HepG2 (cell line): Measurements from ENCODE around the gene PDGFRB. TPM values are rescaled to one million over a fixed set of nuclear protein-coding genes. Genes with fewer than 3 reads are reported as not detected.
A peak's percentile ranks its signal among the peaks of the same experiment; 100 is the strongest.

ENCODE experiments used
- ATAC-seq: fragments of 200-7000 bp; cut with Tn5 transposase; 3 replicates; pipeline ENCODE4 v1.9.1; 2020; ENCODE audit warnings: mild to moderate bottlenecking, moderate library complexity
- BruUV-seq: library from RNA; stranded (reverse); fragments of 400-500 nt; replicated peaks from 2 replicates; lab custom pipeline; 2021; lab: Mats Ljungman, UMichigan
- CTCF ChIA-PET: fragments of 300-600 bp; formaldehyde crosslinking; extraction: SDS; loops from one replicate; lab custom pipeline; 2021; ENCODE audit warnings: low total read pairs, inconsistent platforms, low intra/inter-chr PET ratio; lab: Yijun Ruan, JAX
- POLR2A ChIA-PET: fragments of 350-600 bp; sonication (Branson Sonifier 250); formaldehyde crosslinking; loops from one replicate; lab custom pipeline; 2020; ENCODE audit warnings: antibody characterized with exemption, inconsistent platforms; lab: Yijun Ruan, JAX
- DNase-seq: peaks from one replicate; pipeline ENCODE4 v3.0.0-alpha.2; 2015; ENCODE audit warnings: low spot score
- FAIRE-seq: peaks from 3 replicates; lab custom pipeline; 2011; peaks lifted over from hg19 to GRCh38; lab: Jason Lieb, UNC
- H2AFZ ChIP-seq: one replicate; pipeline ENCODE4 v1.6.1; 2011; ENCODE audit warnings: low read length, inconsistent platforms
- H3K27ac ChIP-seq: fragments of 300-600 bp; 3 replicates; pipeline ENCODE4 v1.8.0; 2011; ENCODE audit warnings: mixed run types, mild to moderate bottlenecking, mixed read lengths, low read length, inconsistent platforms; ENCODE audit not compliant: insufficient read depth; ENCODE audit errors: extremely low read length
- H3K27me3 ChIP-seq, 2 experiments: fragments of 200-600 bp in 1 of 2; 2 replicates in 1 of 2; 3 replicates in 1 of 2; pipeline versions ENCODE4 v1.6.0 to v1.8.0; 2011; ENCODE audit warnings: low read length in 2 of 2, mild to moderate bottlenecking in 2 of 2, moderate library complexity in 2 of 2, inconsistent platforms in 1 of 2; ENCODE audit not compliant: insufficient read depth in 2 of 2, control insufficient read depth in 1 of 2
- H3K36me3 ChIP-seq, 2 experiments: fragments of 200-600 bp in 1 of 2; replicated peaks in 1 of 2; 2 replicates in 1 of 2; 3 replicates in 1 of 2; pipeline versions ENCODE4 v1.5.1 to v1.8.0; 2011; ENCODE audit warnings: low read length in 2 of 2, inconsistent platforms in 1 of 2; ENCODE audit not compliant: insufficient read depth in 2 of 2, control insufficient read depth in 1 of 2
- H3K4me1 ChIP-seq: 2 replicates; pipeline ENCODE4 v1.5.1; 2012; ENCODE audit warnings: low read length, inconsistent platforms; ENCODE audit not compliant: insufficient read depth
- H3K4me2 ChIP-seq: 2 replicates; pipeline ENCODE4 v1.6.0; 2011; ENCODE audit warnings: low read depth, low read length, inconsistent platforms
- H3K4me3 ChIP-seq, 3 experiments: fragments of 200-600 bp in 1 of 3; sonication (generic), shearing (Covaris generic) in 1 of 3; replicated peaks in 1 of 3; 2 replicates each; pipeline ENCODE4 v1.5.1; 2011 to 2016; ENCODE audit warnings: low read length in 3 of 3, inconsistent platforms in 2 of 3, low read depth in 2 of 3, mild to moderate bottlenecking in 2 of 3, control low read depth in 1 of 3, mixed read lengths in 1 of 3; ENCODE audit not compliant: insufficient read depth in 1 of 3
- H3K79me2 ChIP-seq: one replicate; pipeline ENCODE4 v1.6.1; 2011; ENCODE audit warnings: low read length, inconsistent platforms; ENCODE audit not compliant: insufficient read depth
- H3K9ac ChIP-seq: 2 replicates; pipeline ENCODE4 v1.6.0; 2011; ENCODE audit warnings: mild to moderate bottlenecking, low read depth, low read length, inconsistent platforms; ENCODE audit not compliant: insufficient read depth
- H3K9me3 ChIP-seq: 2 replicates; pipeline ENCODE4 v1.5.1; 2012; ENCODE audit warnings: mild to moderate bottlenecking, low read length
- H4K20me1 ChIP-seq: 2 replicates; pipeline ENCODE4 v1.6.0; 2011; ENCODE audit warnings: inconsistent platforms, mild to moderate bottlenecking, low read length, moderate library complexity; ENCODE audit not compliant: insufficient read depth
- ARID3A ChIP-seq: IDR thresholded peaks from 2 replicates; pipeline ENCODE4 v1.6.1; 2012; ENCODE audit warnings: low read depth, low read length, improper control_type of control experiment
- HIC2 ChIP-seq: sonication (generic); formaldehyde crosslinking; IDR thresholded peaks from 2 replicates; pipeline ENCODE4 v1.9.0; 2022; ENCODE audit warnings: low read depth, missing genetic modification reagents
- HMGA1 ChIP-seq: sonication (generic); formaldehyde crosslinking; conservative IDR thresholded peaks from 2 replicates; pipeline ENCODE4 v1.4.0; 2020; ENCODE audit warnings: missing genetic modification reagents
- MXD1 ChIP-seq: sonication (generic); formaldehyde crosslinking; IDR thresholded peaks from 2 replicates; pipeline ENCODE4 v1.4.0; 2020; ENCODE audit warnings: mild to moderate bottlenecking, missing genetic modification reagents
- NRL ChIP-seq: sonication (generic); formaldehyde crosslinking; IDR thresholded peaks from 2 replicates; pipeline ENCODE4 v1.5.0; 2020; ENCODE audit warnings: missing genetic modification reagents, mild to moderate bottlenecking, moderate library complexity, borderline replicate concordance
- SP5 ChIP-seq: IDR thresholded peaks from 2 replicates; pipeline ENCODE4 v1.6.1; 2016; ENCODE audit warnings: low read depth, borderline replicate concordance
- SRF ChIP-seq: IDR thresholded peaks from 2 replicates; pipeline ENCODE4 v1.6.1; 2011; ENCODE audit warnings: mild to moderate bottlenecking, low read depth, low read length, moderate library complexity
- ZBTB7B ChIP-seq: sonication (generic); formaldehyde crosslinking; IDR thresholded peaks from 2 replicates; pipeline ENCODE4 v1.4.0; 2020; ENCODE audit warnings: missing genetic modification reagents
- ZFP36 ChIP-seq: fragments of 150-350 bp; IDR thresholded peaks from 2 replicates; pipeline ENCODE4 v1.6.1; 2018; ENCODE audit warnings: borderline replicate concordance, low read length, low read depth; ENCODE audit not compliant: partially characterized antibody
- ZKSCAN5 ChIP-seq: sonication (generic); formaldehyde crosslinking; IDR thresholded peaks from 2 replicates; pipeline ENCODE4 v1.5.1; 2020; ENCODE audit warnings: mild to moderate bottlenecking, missing genetic modification reagents
- ZMYM3 ChIP-seq: sonication (generic); formaldehyde crosslinking; IDR thresholded peaks from 2 replicates; pipeline ENCODE4 v1.5.1; 2020; ENCODE audit warnings: mild to moderate bottlenecking, missing genetic modification reagents
- ZNF382 ChIP-seq: sonication (generic); formaldehyde crosslinking; IDR thresholded peaks from 2 replicates; pipeline ENCODE4 v1.5.0; 2020; ENCODE audit warnings: missing genetic modification reagents, mild to moderate bottlenecking, borderline replicate concordance
- ZNF547 ChIP-seq: sonication (generic); formaldehyde crosslinking; IDR thresholded peaks from 2 replicates; pipeline ENCODE4 v1.5.1; 2020; ENCODE audit warnings: mild to moderate bottlenecking, missing genetic modification reagents
- ZNF780A ChIP-seq: sonication (generic); formaldehyde crosslinking; IDR thresholded peaks from 2 replicates; pipeline ENCODE4 v1.8.0; 2022; ENCODE audit warnings: mild to moderate bottlenecking, missing genetic modification reagents, moderate library complexity
- WGBS: methylation state at CpG from one replicate; pipeline ENCODE4 v1.1.6; 2017; ENCODE audit warnings: low lambda C conversion rate; 5-methylcytosine and 5-hydroxymethylcytosine counted together
- in situ Hi-C: cut with HindIII; loops from 2 replicates; pipeline ENCODE4 v1.10.0; 2017; ENCODE audit warnings: low pct_unique_long_range_greater_than_20kb; ENCODE audit not compliant: extremely low pct_ligation_motif_present
- intact Hi-C: fragments of 100-400 bp; cut with micrococcal nuclease; formaldehyde crosslinking; loops from one replicate; pipeline ENCODE4 v1.10.0; 2022; ENCODE audit not compliant: unreplicated experiment
- polyA plus RNA-seq, 8 experiments: library from polyadenylated mRNA; depleted of rRNA in 3 of 8; stranded (reverse) in 7 of 8; unstranded in 1 of 8; fragments of >200 nt; fragmentation: Illumina TruSeq in 4 of 8; extraction: Trizol in 4 of 8; gene quantifications; 2 replicates each; pipeline versions ENCODE4 v1.2.1 to v1.2.3, GENCODE V29; 2011 to 2016; ENCODE audit warnings: low read depth in 4 of 8, missing spikeins in 1 of 8, mixed read lengths in 1 of 8; ENCODE audit not compliant: insufficient read depth in 1 of 8
- total RNA-seq, 5 experiments: library from RNA; depleted of rRNA; stranded (reverse); fragments of >200 nt; fragmentation: Illumina TruSeq; extraction: Trizol; gene quantifications; 2 replicates each; pipeline ENCODE4 v1.2.3, GENCODE V29; 2016; ENCODE audit warnings: low read depth in 1 of 5
- TF ChIP-seq, protein P1 (sequence below): sonication (generic); formaldehyde crosslinking; IDR thresholded peaks from 2 replicates; pipeline ENCODE4 v1.4.0; 2020; ENCODE audit warnings: missing genetic modification reagents, borderline replicate concordance
- TF ChIP-seq, protein P2 (sequence below): sonication (generic); formaldehyde crosslinking; IDR thresholded peaks from 2 replicates; pipeline ENCODE4 v1.5.0; 2020; ENCODE audit warnings: mild to moderate bottlenecking, missing genetic modification reagents

Gene PDGFRB
- total and polyA plus RNA-seq, 2 of the 13 experiments (the other 11 are each of a cell fraction or from before 2014, with no cell fraction given), result 4.0 to 21.0 TPM

DNA sequence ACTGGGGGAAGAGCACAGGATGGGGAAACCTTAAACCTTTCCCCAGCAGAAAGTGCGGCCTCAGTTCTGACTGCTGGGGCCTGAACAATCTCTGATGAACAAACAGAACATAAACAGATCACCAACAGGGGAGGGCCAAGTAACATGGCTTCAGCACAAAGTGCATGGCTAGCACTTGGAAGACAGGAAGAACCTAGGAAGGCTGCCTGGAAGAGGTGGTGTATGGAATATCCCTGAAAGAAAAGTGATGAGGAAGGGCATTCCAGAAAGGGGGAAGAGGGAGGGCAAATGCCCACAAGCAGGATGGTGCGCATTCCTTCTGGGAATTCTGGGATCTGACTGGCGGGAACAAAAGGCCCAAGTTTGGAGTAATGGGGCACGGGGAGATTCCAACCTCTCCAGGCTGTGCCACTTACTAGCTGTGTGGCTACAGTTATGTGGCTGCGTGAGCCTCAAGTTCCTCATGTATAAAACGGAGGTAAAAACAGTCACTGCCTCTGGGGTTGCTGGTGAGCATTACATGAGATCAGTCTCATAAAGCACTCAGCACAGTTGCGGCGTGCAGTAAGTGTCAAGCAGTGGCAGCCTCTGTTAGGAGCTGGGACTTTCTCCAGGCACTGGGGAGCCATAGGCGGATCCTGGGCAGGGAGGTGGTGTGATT, 1.6 kb downstream of the PDGFRB start:
- no peak overlapping the region for H3K9ac ChIP-seq
- peak; percentile 8 for FAIRE-seq
- H3K27me3 ChIP-seq, result peaks cover 2 to 35% of the 10 kb centered on the region in 2 experiments; a peak in 3 of 5 replicates
- H3K4me1 ChIP-seq, result peaks cover 65% of the 10 kb centered on the region
- H3K4me2 ChIP-seq, result peak overlapping the region; percentile 33
- H3K27ac ChIP-seq, result no peak overlapping the region
- POLR2A ChIA-PET, result interaction anchor here (5.2 kb wide), 1 partner anchor 16 kb away, joined by 31 read pairs; no protein-coding TSS in a partner anchor
- WGBS, result 12% methylated on average over 9 of the region's 9 CpGs
- in situ Hi-C loops, result no loop called here
- H3K9me3 ChIP-seq, result no peaks in the 10 kb centered on the region
- BruUV-seq, result no TSS peak
- H4K20me1 ChIP-seq, result no peaks in the 10 kb centered on the region
- H3K79me2 ChIP-seq, result no peaks in the 10 kb centered on the region
- H3K36me3 ChIP-seq, result no peaks in the 10 kb centered on the region
- peak; percentile 30 for DNase-seq
- no peak overlapping the region; a peak in 1 of 6 replicates for H3K4me3 ChIP-seq
- intact Hi-C loops, result no loop called here
- ATAC-seq, result peak; percentile 72
- CTCF ChIA-PET, result no interaction called here
- H2AFZ ChIP-seq, result no peak overlapping the region
- TF ChIP-seq ZFP36 (peak; percentile 89), HMGA1 (CRISPR knock-in tag) (no peak), ZKSCAN5 (CRISPR knock-in tag) (no peak), ZNF382 (CRISPR knock-in tag) (no peak), ZBTB7B (CRISPR knock-in tag) (no peak), ZNF547 (CRISPR knock-in tag) (no peak), NRL (CRISPR knock-in tag) (no peak), ARID3A (no peak), SRF (no peak), ZNF780A (no peak), HIC2 (no peak), MXD1 (CRISPR knock-in tag) (no peak), ZMYM3 (0 out of 2 replicates have a peak, but pooled peaks have one; percentile 23), SP5 (CRISPR knock-in tag) (0 out of 2 replicates have a peak, but pooled peaks have one; percentile 14)
- TF ChIP-seq, protein P1, sequence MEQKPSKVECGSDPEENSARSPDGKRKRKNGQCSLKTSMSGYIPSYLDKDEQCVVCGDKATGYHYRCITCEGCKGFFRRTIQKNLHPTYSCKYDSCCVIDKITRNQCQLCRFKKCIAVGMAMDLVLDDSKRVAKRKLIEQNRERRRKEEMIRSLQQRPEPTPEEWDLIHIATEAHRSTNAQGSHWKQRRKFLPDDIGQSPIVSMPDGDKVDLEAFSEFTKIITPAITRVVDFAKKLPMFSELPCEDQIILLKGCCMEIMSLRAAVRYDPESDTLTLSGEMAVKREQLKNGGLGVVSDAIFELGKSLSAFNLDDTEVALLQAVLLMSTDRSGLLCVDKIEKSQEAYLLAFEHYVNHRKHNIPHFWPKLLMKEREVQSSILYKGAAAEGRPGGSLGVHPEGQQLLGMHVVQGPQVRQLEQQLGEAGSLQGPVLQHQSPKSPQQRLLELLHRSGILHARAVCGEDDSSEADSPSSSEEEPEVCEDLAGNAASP, result no peak
- TF ChIP-seq, protein P2, sequence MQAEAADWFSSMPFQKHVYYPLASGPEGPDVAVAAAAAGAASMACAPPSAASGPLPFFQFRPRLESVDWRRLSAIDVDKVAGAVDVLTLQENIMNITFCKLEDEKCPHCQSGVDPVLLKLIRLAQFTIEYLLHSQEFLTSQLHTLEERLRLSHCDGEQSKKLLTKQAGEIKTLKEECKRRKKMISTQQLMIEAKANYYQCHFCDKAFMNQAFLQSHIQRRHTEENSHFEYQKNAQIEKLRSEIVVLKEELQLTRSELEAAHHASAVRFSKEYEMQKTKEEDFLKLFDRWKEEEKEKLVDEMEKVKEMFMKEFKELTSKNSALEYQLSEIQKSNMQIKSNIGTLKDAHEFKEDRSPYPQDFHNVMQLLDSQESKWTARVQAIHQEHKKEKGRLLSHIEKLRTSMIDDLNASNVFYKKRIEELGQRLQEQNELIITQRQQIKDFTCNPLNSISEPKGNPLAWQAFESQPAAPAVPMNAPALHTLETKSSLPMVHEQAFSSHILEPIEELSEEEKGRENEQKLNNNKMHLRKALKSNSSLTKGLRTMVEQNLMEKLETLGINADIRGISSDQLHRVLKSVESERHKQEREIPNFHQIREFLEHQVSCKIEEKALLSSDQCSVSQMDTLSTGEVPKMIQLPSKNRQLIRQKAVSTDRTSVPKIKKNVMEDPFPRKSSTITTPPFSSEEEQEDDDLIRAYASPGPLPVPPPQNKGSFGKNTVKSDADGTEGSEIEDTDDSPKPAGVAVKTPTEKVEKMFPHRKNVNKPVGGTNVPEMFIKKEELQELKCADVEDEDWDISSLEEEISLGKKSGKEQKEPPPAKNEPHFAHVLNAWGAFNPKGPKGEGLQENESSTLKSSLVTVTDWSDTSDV (CRISPR knock-in tag), result no peak
